Measurements from ENCODE around the gene HDLBP.

Gene HDLBP

GRCh38 chr2:241216211-241216761 lies 99.2 kb downstream of the HDLBP start:
- 0 out of 2 replicates have a peak, but pooled peaks cover 4% of the 10 kb centered on the region for H3K27me3 ChIP-seq (ENCODE audit: low read depth, low read length)
- H3K4me2 ChIP-seq (ENCODE audit: low read length): no peak overlapping the region
- H3K4me1 ChIP-seq (ENCODE audit: low read length): no peaks in the 10 kb centered on the region
- H3K9ac ChIP-seq (ENCODE audit: low read length): no peak overlapping the region
- no peaks in the 10 kb centered on the region for H4K20me1 ChIP-seq (ENCODE audit: insufficient read depth, low read length)
- no peak overlapping the region for H2AFZ ChIP-seq (ENCODE audit: low read depth, low read length)
- TF ChIP-seq, protein P1, sequence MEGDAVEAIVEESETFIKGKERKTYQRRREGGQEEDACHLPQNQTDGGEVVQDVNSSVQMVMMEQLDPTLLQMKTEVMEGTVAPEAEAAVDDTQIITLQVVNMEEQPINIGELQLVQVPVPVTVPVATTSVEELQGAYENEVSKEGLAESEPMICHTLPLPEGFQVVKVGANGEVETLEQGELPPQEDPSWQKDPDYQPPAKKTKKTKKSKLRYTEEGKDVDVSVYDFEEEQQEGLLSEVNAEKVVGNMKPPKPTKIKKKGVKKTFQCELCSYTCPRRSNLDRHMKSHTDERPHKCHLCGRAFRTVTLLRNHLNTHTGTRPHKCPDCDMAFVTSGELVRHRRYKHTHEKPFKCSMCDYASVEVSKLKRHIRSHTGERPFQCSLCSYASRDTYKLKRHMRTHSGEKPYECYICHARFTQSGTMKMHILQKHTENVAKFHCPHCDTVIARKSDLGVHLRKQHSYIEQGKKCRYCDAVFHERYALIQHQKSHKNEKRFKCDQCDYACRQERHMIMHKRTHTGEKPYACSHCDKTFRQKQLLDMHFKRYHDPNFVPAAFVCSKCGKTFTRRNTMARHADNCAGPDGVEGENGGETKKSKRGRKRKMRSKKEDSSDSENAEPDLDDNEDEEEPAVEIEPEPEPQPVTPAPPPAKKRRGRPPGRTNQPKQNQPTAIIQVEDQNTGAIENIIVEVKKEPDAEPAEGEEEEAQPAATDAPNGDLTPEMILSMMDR (IDR thresholded peaks at IDR 0.05; ENCODE audit: low read depth, low read length): no peak
- TF ChIP-seq EZH2phosphoT487 (IDR thresholded peaks at IDR 0.05; ENCODE audit: low read depth): no peak
- H3K4me3 ChIP-seq (ENCODE audit: low read length): no peak overlapping the region
- H3K9me3 ChIP-seq (ENCODE audit: insufficient read depth, low read length): no peaks in the 10 kb centered on the region
- H3K79me2 ChIP-seq (ENCODE audit: low read length): no peaks in the 10 kb centered on the region
- no peak overlapping the region for H3K27ac ChIP-seq (ENCODE audit: low read length)
- H3K36me3 ChIP-seq (replicated peaks; ENCODE audit: low read depth, low read length): no peaks in the 10 kb centered on the region

DNA sequence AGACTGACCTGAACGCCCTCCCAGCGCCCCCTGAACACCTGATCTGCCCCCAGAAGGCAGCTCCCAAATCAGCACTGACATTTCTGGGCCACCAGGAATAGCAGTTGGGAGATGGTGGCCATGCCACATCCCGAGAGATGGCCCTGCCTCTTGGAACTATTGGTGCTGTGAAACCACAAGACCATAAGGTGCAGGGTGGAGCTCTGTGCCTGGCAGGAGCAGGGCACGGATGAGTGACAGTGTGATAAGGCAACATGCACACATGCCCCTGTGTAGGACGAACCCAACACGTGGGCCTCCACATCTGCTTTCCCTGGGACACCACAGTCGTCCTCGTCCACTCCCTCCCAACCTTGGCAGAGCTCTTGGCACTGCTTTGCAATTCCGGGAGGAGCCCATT lies 100.1 kb downstream of the HDLBP start:
- H3K4me2 ChIP-seq (ENCODE audit: low read length): no peak overlapping the region
- 0 out of 2 replicates have a peak, but pooled peaks cover 4% of the 10 kb centered on the region for H3K27me3 ChIP-seq (ENCODE audit: low read depth, low read length)
- H3K79me2 ChIP-seq (ENCODE audit: low read length): no peaks in the 10 kb centered on the region
- no peak overlapping the region for H3K4me3 ChIP-seq (ENCODE audit: low read length)
- no peaks in the 10 kb centered on the region for H3K36me3 ChIP-seq (replicated peaks; ENCODE audit: low read depth, low read length)
- TF ChIP-seq, protein P1 (IDR thresholded peaks at IDR 0.05; ENCODE audit: low read depth, low read length): no peak
- no peak for TF ChIP-seq EZH2phosphoT487 (IDR thresholded peaks at IDR 0.05; ENCODE audit: low read depth)
- no peaks in the 10 kb centered on the region for H3K4me1 ChIP-seq (ENCODE audit: low read length)
- no peak overlapping the region for H3K27ac ChIP-seq (ENCODE audit: low read length)
- H3K9ac ChIP-seq (ENCODE audit: low read length): no peak overlapping the region
- H3K9me3 ChIP-seq (ENCODE audit: insufficient read depth, low read length): no peaks in the 10 kb centered on the region
- no peak overlapping the region for H2AFZ ChIP-seq (ENCODE audit: low read depth, low read length)
- no peaks in the 10 kb centered on the region for H4K20me1 ChIP-seq (ENCODE audit: insufficient read depth, low read length)

- no peak for TF ChIP-seq EZH2phosphoT487 (IDR thresholded peaks at IDR 0.05; ENCODE audit: low read depth)
- TF ChIP-seq, protein P1 (IDR thresholded peaks at IDR 0.05; ENCODE audit: low read depth, low read length): no peak
- no peak overlapping the region for H2AFZ ChIP-seq (ENCODE audit: low read depth, low read length)
- no peak overlapping the region for H3K9ac ChIP-seq (ENCODE audit: low read length)
- no peaks in the 10 kb centered on the region for H4K20me1 ChIP-seq (ENCODE audit: insufficient read depth, low read length)
- H3K79me2 ChIP-seq (ENCODE audit: low read length): no peaks in the 10 kb centered on the region
- H3K36me3 ChIP-seq (replicated peaks; ENCODE audit: low read depth, low read length): no peaks in the 10 kb centered on the region
- no peak overlapping the region for H3K4me3 ChIP-seq (ENCODE audit: low read length)
- no peak overlapping the region for H3K4me2 ChIP-seq (ENCODE audit: low read length)
- no peaks in the 10 kb centered on the region for H3K4me1 ChIP-seq (ENCODE audit: low read length)
- no peaks in the 10 kb centered on the region for H3K9me3 ChIP-seq (ENCODE audit: insufficient read depth, low read length)
- H3K27me3 ChIP-seq (ENCODE audit: low read depth, low read length): 0 out of 2 replicates have a peak, but pooled peaks cover 4% of the 10 kb centered on the region
- H3K27ac ChIP-seq (ENCODE audit: low read length): no peak overlapping the region
Measured at GRCh38 chr2:241214766-241215165, 100.7 kb downstream of the HDLBP start.

- Histone ChIP-seq H3K4me2 (ENCODE audit: low read length) (no peak overlapping the region), H3K9ac (ENCODE audit: low read length) (no peak overlapping the region), H3K27ac (ENCODE audit: low read length) (no peak overlapping the region), H3K9me3 (ENCODE audit: insufficient read depth, low read length) (no peaks in the 10 kb centered on the region), H3K36me3 (replicated peaks; ENCODE audit: low read depth, low read length) (no peaks in the 10 kb centered on the region), H4K20me1 (ENCODE audit: insufficient read depth, low read length) (no peaks in the 10 kb centered on the region), H3K4me1 (ENCODE audit: low read length) (no peaks in the 10 kb centered on the region), H2AFZ (ENCODE audit: low read depth, low read length) (no peak overlapping the region), H3K4me3 (ENCODE audit: low read length) (no peak overlapping the region), H3K79me2 (ENCODE audit: low read length) (no peaks in the 10 kb centered on the region), H3K27me3 (ENCODE audit: low read depth, low read length) (0 out of 2 replicates have a peak, but pooled peaks cover 4% of the 10 kb centered on the region)
- no peak for TF ChIP-seq EZH2phosphoT487 (IDR thresholded peaks at IDR 0.05; ENCODE audit: low read depth)
- TF ChIP-seq, protein P1 (IDR thresholded peaks at IDR 0.05; ENCODE audit: low read depth, low read length): no peak
Measured at GRCh38 chr2:241214209-241214608, 101.3 kb downstream of the HDLBP start.

Data from OCI-LY3 (cell line).